Liver (tissue), 9 donors: ENCODE results near the gene TNFSF8. TPM values are rescaled to one million over a fixed set of nuclear protein-coding genes. Genes with fewer than 3 reads are reported as not detected.

Source experiments
- DNase-seq: peaks from one replicate; pipeline ENCODE4 v3.0.0-alpha.2; 2017; ENCODE audit warnings: low spot score
- H3K27ac ChIP-seq, 2 donors: one replicate each; pipeline ENCODE4 v1.7.0; 2013; ENCODE audit warnings: inconsistent platforms in 2 of 2, low read length in 2 of 2, control low read depth in 1 of 2, low read depth in 1 of 2, mild to moderate bottlenecking in 1 of 2
- H3K27me3 ChIP-seq, 4 donors: one replicate each; pipeline versions ENCODE4 v1.6.1 to v1.7.0; 2013; ENCODE audit warnings: low read length in 3 of 4, inconsistent platforms in 1 of 4, mild to moderate bottlenecking in 1 of 4, moderate library complexity in 1 of 4; ENCODE audit not compliant: control insufficient read depth in 4 of 4, insufficient read depth in 4 of 4
- H3K36me3 ChIP-seq, 4 donors: one replicate each; pipeline versions ENCODE4 v1.6.1 to v1.7.0; 2013; ENCODE audit warnings: low read length in 3 of 4, mild to moderate bottlenecking in 3 of 4, low read depth in 1 of 4, moderate library complexity in 1 of 4; ENCODE audit not compliant: control insufficient read depth in 4 of 4, insufficient read depth in 3 of 4
- H3K4me1 ChIP-seq, 4 donors: one replicate each; pipeline versions ENCODE4 v1.6.1 to v1.7.0; 2013; ENCODE audit warnings: low read length in 3 of 4, mild to moderate bottlenecking in 3 of 4, moderate library complexity in 1 of 4; ENCODE audit not compliant: control insufficient read depth in 4 of 4, insufficient read depth in 4 of 4
- H3K4me3 ChIP-seq, 3 donors: one replicate each; pipeline versions ENCODE4 v1.6.1 to v1.7.0; 2013; ENCODE audit warnings: low read length in 3 of 3, control low read depth in 1 of 3, low read depth in 1 of 3, mild to moderate bottlenecking in 1 of 3
- H3K9ac ChIP-seq, 2 donors: one replicate each; pipeline ENCODE4 v1.7.0; 2013; ENCODE audit warnings: low read length in 2 of 2, mild to moderate bottlenecking in 2 of 2, moderate library complexity in 2 of 2, control low read depth in 1 of 2, low read depth in 1 of 2
- H3K9me3 ChIP-seq, 4 donors: one replicate each; pipeline versions ENCODE4 v1.6.1 to v1.7.0; 2013; ENCODE audit warnings: low read length in 3 of 4; ENCODE audit not compliant: control insufficient read depth in 4 of 4
- ATF3 ChIP-seq: IDR thresholded peaks from 2 replicates; pipeline ENCODE4 v1.6.1; 2016; ENCODE audit warnings: antibody characterized with exemption
- CTCF ChIP-seq: fragments of 150-350 bp; IDR thresholded peaks from 2 replicates; pipeline ENCODE4 v1.5.1; 2017; ENCODE audit warnings: improper control_type of control experiment, low read depth, low read length; ENCODE audit not compliant: missing input control
- FOXA1 ChIP-seq: IDR thresholded peaks from 2 replicates; pipeline ENCODE4 v1.6.1; 2016; ENCODE audit warnings: antibody characterized with exemption
- GABPA ChIP-seq, 2 donors: IDR thresholded peaks in 1 of 2; conservative IDR thresholded peaks in 1 of 2; 2 replicates each; pipeline ENCODE4 v1.6.1; 2016; ENCODE audit warnings: antibody characterized with exemption in 2 of 2, mild to moderate bottlenecking in 1 of 2, moderate library complexity in 1 of 2
- HNF4G ChIP-seq: IDR thresholded peaks from 2 replicates; pipeline ENCODE4 v1.6.1; 2016; ENCODE audit warnings: antibody characterized with exemption
- MAX ChIP-seq: IDR thresholded peaks from 2 replicates; pipeline ENCODE4 v1.6.1; 2016; ENCODE audit warnings: antibody characterized with exemption
- NR2F2 ChIP-seq: IDR thresholded peaks from 2 replicates; pipeline ENCODE4 v1.6.1; 2016; ENCODE audit warnings: antibody characterized with exemption
- RXRA ChIP-seq, 2 donors: IDR thresholded peaks; 2 replicates each; pipeline ENCODE4 v1.6.1; 2017 to 2018; ENCODE audit warnings: antibody characterized with exemption in 2 of 2, mild to moderate bottlenecking in 1 of 2
- TAF1 ChIP-seq: conservative IDR thresholded peaks from 2 replicates; pipeline ENCODE4 v1.6.1; 2016; ENCODE audit warnings: antibody characterized with exemption, mild to moderate bottlenecking
- YY1 ChIP-seq: IDR thresholded peaks from 2 replicates; pipeline ENCODE4 v1.6.1; 2016; ENCODE audit warnings: antibody characterized with exemption, mild to moderate bottlenecking
- WGBS: extraction: QIAGEN DNeasy Blood & Tissue Kit; methylation state at CpG from one replicate; pipeline ENCODE4 v1.1.7; 2013; 5-methylcytosine and 5-hydroxymethylcytosine counted together
- polyA plus RNA-seq, 2 donors: library from polyadenylated mRNA; stranded (reverse) in 1 of 2; unstranded in 1 of 2; fragments of 200-250 nt in 1 of 2; fragments of >200 nt in 1 of 2; fragmentation: Nextera tagmentation in 1 of 2; extraction: Ambion mirVana in 1 of 2; gene quantifications; one replicate each; pipeline versions ENCODE4 v1.2.1 to v1.2.3, GENCODE V29; 2013 to 2015
- total RNA-seq, 2 donors: library from RNA; depleted of rRNA; stranded (reverse); fragments of >200 nt; gene quantifications; one replicate each; pipeline ENCODE4 v1.2.3, GENCODE V29; 2014
- donor health status: healthy.
- donor health status: healthy.
- donor health status: healthy.
- donor health status: healthy.
- donor health status: healthy.

The TNFSF8 gene
- total and polyA plus RNA-seq, 4 donors = 0.28 to 1.4 (median 0.51) TPM

- no peak for DNase-seq
- Histone ChIP-seq H3K27me3 (no peaks in the 10 kb centered on the region), H3K9me3 (no peaks in the 10 kb centered on the region), H3K27ac (no peak overlapping the region), H3K36me3 (no peaks in the 10 kb centered on the region), H3K9ac (no peak overlapping the region), H3K4me1 (no peaks in the 10 kb centered on the region), H3K4me3 (no peak overlapping the region)
- TF ChIP-seq RXRA (IDR thresholded peaks at IDR 0.05) = no peak
- TF ChIP-seq HNF4G = no peak
- TF ChIP-seq NR2F2 = no peak
- no peak for TF ChIP-seq CTCF
- no peak for TF ChIP-seq FOXA1
- TF ChIP-seq YY1 = no peak
- no peak for TF ChIP-seq GABPA (IDR thresholded peaks at IDR 0.05 in 1 of 2, conservative IDR thresholded peaks at IDR 0.05 in 1 of 2)
- no peak for TF ChIP-seq ATF3
- TF ChIP-seq TAF1 = no peak
- 61% methylated on average over 4 of the region's 4 CpGs for WGBS
Measured at GRCh38 chr9:114852050-114852594, 78.3 kb downstream of the TNFSF8 start.

- Histone ChIP-seq H3K27ac (no peak overlapping the region), H3K9ac (no peak overlapping the region), H3K9me3 (no peaks in the 10 kb centered on the region), H3K27me3 (no peaks in the 10 kb centered on the region), H3K4me3 (no peak overlapping the region), H3K4me1 (no peaks in the 10 kb centered on the region), H3K36me3 (no peaks in the 10 kb centered on the region)
- TF ChIP-seq CTCF (no peak), MAX (no peak)
- DNase-seq = no peak
- 77% methylated on average over 3 of the region's 3 CpGs for WGBS
Measured at GRCh38 chr9:114851306-114851705, 79.1 kb downstream of the TNFSF8 start.

Other genes starting within 250 kb of the TNFSF8 start
- not detected for gene TEX48, start 248.4 kb downstream of the TNFSF8 start, total RNA-seq
- not detected for gene TEX48, start 248.4 kb downstream of the TNFSF8 start, polyA plus RNA-seq
- under 1 TPM; 0.08 to 0.42 TPM for gene TNFSF15, start 124.6 kb downstream of the TNFSF8 start, total RNA-seq
- gene TNFSF15, start 124.6 kb downstream of the TNFSF8 start, polyA plus RNA-seq = under 1 TPM in 1 of 2 donors, not detected in 1; 0.01 TPM
- gene TNC, start 187.6 kb upstream of the TNFSF8 start, total RNA-seq = 1 to 10 TPM; 1.7 to 6.3 TPM
- gene TNC, start 187.6 kb upstream of the TNFSF8 start, polyA plus RNA-seq = 1 to 10 TPM in 1 of 2 donors, under 1 TPM in 1; 0.19 to 1.9 TPM